Glutamatergic neuron (in vitro differentiated cells): ENCODE results near the gene SGCA. TPM values are rescaled to one million over a fixed set of nuclear protein-coding genes. Genes with fewer than 3 reads are reported as not detected.

Experiments
- DNase-seq: peaks from one replicate; pipeline ENCODE4 v3.0.0; 2022
- H3K27ac Mint-ChIP-seq: one replicate; pipeline ENCODE4 v1.8.0; 2020; ENCODE audit warnings: mild to moderate bottlenecking, mixed read lengths, inconsistent platforms; ENCODE audit not compliant: unreplicated experiment
- H3K27me3 Mint-ChIP-seq: one replicate; pipeline ENCODE4 v1.8.0; 2020; ENCODE audit warnings: mild to moderate bottlenecking, moderate library complexity, mixed read lengths, inconsistent platforms; ENCODE audit not compliant: unreplicated experiment
- H3K36me3 Mint-ChIP-seq: one replicate; pipeline ENCODE4 v1.8.0; 2020; ENCODE audit warnings: mild to moderate bottlenecking, mixed read lengths, inconsistent platforms; ENCODE audit not compliant: unreplicated experiment
- H3K4me1 Mint-ChIP-seq: one replicate; pipeline ENCODE4 v1.8.0; 2020; ENCODE audit warnings: mild to moderate bottlenecking, low read depth, mixed read lengths, inconsistent platforms; ENCODE audit not compliant: unreplicated experiment
- H3K4me3 Mint-ChIP-seq: one replicate; pipeline ENCODE4 v1.8.0; 2020; ENCODE audit warnings: mild to moderate bottlenecking, mixed read lengths, inconsistent platforms; ENCODE audit not compliant: unreplicated experiment
- H3K9me3 Mint-ChIP-seq: one replicate; pipeline ENCODE4 v1.8.0; 2020; ENCODE audit warnings: mild to moderate bottlenecking, moderate library complexity, mixed read lengths, inconsistent platforms; ENCODE audit not compliant: unreplicated experiment
- CTCF ChIP-seq: fragments of 200-600 bp; sonication (generic); IDR thresholded peaks from one replicate; pipeline ENCODE4 v1.5.0; 2021; ENCODE audit not compliant: partially characterized antibody, unreplicated experiment
- total RNA-seq: library from RNA; stranded (reverse); fragmentation: NEBNext Ultra II Directional; extraction: Animal tissue kit (Norgen Biotek cat#: 25700); gene quantifications from one replicate; pipeline ENCODE4 v1.2.1, GENCODE V29; 2021; ENCODE audit not compliant: unreplicated experiment

Gene SGCA
- total RNA-seq, 1 donor from 2014 or later = 1.3 TPM

- Mint-ChIP-seq H3K36me3 (peaks cover 5% of the 10 kb centered on the region), H3K27me3 (peaks cover 9% of the 10 kb centered on the region), H3K4me3 (peak overlapping the region; percentile 95), H3K27ac (no peak overlapping the region), H3K4me1 (peaks cover 23% of the 10 kb centered on the region), H3K9me3 (peaks cover 12% of the 10 kb centered on the region)
- TF ChIP-seq CTCF = no peak
- no peak for DNase-seq
Measured at GRCh38 chr17:50149091-50149416, 16.8 kb upstream of the SGCA start.

- DNase-seq = peak; percentile 63
- no peak for TF ChIP-seq CTCF
- H3K27me3 Mint-ChIP-seq = peaks cover 8% of the 10 kb centered on the region
Measured at GRCh38 chr17:50149417-50150353, 16.1 kb upstream of the SGCA start.

GRCh38 chr17:50150354-50151040 is 15.3 kb upstream of the SGCA start, which contains the start of gene PPP1R9B:
TSS of gene PPP1R9B (minus strand) at chr17:50150677. CDS start at chr17:50150513, 164 bp downstream.
- no peaks in the 10 kb centered on the region for H3K36me3 Mint-ChIP-seq
- H3K27me3 Mint-ChIP-seq = peaks cover 6% of the 10 kb centered on the region
- peak within 1 kb of the TSS; percentile 95 for H3K4me3 Mint-ChIP-seq
- peak within 1 kb of the TSS; percentile 92 for H3K27ac Mint-ChIP-seq
- peaks cover 9% of the 10 kb centered on the region for H3K9me3 Mint-ChIP-seq
- DNase-seq = peak; percentile 44
- H3K4me1 Mint-ChIP-seq = peaks cover 20% of the 10 kb centered on the region
- TF ChIP-seq CTCF = no peak

More at GRCh38 chr17:50149417-50150353, 16.1 kb upstream of the SGCA start:
- Mint-ChIP-seq H3K9me3 (peaks cover 9% of the 10 kb centered on the region), H3K36me3 (no peaks in the 10 kb centered on the region), H3K27ac (no peak overlapping the region), H3K4me1 (peaks cover 20% of the 10 kb centered on the region), H3K4me3 (peak overlapping the region; percentile 95)

DNA sequence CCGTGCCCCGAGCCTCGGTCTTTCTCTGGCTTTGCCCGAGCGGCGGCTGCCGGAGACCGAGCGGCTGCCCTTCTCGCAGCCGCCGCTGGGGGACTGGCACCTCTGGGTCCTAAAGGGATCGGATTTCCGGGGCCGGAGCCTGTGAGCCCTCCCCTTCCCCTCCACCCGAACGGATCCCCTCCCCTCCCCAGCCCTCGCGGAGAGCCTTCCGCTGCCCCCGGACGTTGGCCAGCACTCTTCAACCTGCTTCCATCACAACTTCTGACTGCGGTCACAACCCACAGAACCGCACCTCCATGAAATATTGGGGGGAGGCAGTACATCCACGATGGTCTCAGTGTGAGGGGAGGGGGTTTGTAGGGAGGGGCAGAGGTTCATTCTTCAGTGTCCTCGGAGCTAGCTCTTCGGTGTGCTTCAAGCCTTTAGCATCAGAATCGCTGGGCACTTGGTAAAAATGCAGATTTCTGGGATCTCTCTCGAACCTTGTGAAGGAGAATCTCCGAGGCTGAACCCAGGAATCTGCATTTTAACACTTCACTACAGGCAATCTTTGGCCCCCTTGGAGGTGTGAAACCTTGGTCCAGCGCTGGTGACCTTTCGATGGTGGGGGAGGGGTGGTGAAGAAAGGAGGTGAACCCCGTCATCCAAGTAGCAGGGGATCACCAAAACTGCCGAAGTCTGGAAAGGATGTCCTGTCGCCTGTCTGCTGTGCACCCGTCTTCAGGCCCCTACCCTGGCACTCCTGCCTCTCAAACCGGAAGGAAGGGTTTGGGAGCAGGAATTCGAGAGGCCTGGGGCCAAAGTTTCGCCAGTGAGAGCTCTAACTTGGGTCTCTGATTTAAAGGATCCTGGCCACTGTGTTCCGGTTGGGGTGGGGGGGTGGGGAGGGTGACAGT is 14.5 kb upstream of the SGCA start:
- TF ChIP-seq CTCF = peak; percentile 78
- H3K27ac Mint-ChIP-seq = peak overlapping the region; percentile 92
- peak overlapping the region; percentile 91 for H3K4me3 Mint-ChIP-seq
- peaks cover 9% of the 10 kb centered on the region for H3K9me3 Mint-ChIP-seq
- H3K27me3 Mint-ChIP-seq = peaks cover 6% of the 10 kb centered on the region
- peak; percentile 95 for DNase-seq
- no peaks in the 10 kb centered on the region for H3K36me3 Mint-ChIP-seq
- peaks cover 17% of the 10 kb centered on the region for H3K4me1 Mint-ChIP-seq
